IPS DF 4.7 (cell line): ENCODE measurements around the gene FCRL6.

Experiments
- DNase-seq: peaks from one replicate; pipeline ENCODE4 v3.0.0-alpha.2; 2013; ENCODE audit warnings: low spot score; ENCODE audit errors: extremely low read depth

The FCRL6 gene

DNA sequence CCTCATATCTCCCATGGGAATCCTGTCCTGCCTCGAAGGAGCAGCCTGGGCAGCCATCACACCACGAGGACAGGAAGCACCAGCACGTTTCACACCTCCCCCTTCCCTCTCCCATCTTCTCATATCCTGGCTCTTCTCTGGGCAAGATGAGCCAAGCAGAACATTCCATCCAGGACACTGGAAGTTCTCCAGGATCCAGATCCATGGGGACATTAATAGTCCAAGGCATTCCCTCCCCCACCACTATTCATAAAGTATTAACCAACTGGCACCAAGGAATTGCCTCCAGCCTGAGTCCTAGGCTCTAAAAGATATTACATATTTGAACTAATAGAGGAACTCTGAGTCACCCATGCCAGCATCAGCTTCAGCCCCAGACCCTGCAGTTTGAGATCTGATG lies 33.2 kb downstream of the FCRL6 start:
- DNase-seq: no peak

DNA sequence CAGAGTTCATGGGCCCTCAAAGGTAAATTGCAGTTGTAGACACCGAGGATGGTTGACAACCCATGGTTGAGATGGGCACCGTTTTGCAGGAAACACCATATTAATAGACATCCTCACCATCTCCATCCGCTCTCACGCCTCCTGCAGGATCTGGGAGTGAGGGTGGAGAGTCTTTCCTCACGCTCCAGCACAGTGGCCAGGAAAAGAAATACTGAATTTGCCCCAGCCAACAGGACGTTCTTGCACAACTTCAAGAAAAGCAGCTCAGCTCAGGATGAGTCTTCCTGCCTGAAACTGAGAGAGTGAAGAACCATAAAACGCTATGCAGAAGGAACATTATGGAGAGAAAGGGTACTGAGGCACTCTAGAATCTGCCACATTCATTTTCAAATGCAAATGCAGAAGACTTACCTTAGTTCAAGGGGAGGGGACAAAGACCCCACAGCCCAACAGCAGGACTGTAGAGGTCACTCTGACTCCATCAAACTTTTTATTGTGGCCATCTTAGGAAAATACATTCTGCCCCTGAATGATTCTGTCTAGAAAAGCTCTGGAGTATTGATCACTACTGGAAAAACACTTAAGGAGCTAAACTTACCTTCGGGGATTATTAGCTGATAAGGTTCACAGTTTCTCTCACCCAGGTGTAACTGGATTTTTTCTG lies 33.8 kb downstream of the FCRL6 start:
- no peak for DNase-seq

DNA sequence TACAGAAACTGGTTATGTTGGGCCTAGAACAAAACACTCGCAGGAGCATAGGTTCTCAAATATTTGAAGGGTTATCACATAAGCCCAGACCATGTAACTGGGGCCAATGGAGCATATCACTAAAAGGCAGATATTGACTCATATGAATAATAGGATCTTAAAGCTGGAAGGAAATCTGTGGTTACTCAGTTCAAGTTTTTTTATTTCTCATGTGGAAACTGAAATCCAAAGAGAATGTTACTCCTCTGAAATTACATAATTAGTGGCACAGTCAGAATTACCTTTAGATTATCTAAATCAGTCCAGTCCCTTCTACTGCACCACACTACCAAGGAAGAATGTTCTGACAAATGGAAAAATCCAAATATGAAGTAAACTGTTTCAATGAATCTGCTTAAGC lies 36.6 kb downstream of the FCRL6 start:
- DNase-seq: no peak

DNA sequence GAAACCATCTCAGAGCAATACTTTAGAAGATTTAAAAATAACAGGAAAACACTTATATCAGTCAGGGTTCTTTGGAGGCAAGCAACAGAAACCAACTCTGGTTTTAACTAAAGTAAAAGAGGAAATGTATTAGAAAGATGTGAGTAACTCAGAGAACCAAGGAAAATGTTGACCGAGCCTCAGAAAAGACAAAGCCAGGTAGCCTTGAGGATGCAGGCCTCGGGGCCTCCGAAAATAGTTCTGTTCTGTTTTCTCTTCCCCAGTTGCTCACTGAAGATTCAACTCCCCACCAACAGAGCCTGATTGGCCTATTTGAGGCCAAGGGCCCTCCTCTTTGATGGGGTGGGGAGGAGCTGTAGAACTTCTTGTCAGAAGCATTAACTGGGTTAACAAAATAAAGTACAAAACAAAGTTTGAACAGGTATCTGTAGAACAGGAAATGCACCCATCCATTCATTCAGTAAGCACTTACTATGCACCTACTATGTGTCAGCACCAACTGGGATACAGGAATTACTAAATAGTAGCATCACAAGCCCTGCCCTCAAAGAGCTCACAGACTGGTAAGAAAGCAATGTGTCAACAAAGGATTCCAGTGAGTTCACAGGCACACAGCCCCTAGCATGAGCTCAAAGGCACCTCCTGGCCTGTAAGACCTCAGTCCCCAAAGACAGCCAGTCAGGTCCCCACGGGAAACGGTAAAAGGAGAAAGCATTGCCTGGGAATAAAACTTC lies 37.1 kb downstream of the FCRL6 start:
- DNase-seq: no peak

DNA sequence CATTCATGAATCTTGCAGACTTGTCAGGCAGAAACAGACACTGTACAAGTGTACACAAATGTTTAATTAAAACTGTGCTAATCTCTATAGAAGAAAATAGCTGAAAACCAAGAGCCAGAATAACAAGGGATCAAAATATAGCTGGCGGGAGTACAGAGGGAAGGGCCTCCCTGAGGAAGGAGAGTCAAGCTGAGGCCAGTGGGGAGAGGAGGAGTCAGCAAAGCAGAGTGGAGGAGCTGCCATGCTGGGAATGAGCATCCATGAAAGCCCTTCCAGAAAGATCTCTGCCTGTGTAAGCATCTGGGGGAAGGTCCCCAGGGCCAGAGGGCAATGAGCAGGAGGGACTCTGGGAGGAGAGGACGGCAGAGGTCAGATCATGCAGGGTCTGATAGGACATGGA lies 39.6 kb downstream of the FCRL6 start:
- no peak for DNase-seq

DNA sequence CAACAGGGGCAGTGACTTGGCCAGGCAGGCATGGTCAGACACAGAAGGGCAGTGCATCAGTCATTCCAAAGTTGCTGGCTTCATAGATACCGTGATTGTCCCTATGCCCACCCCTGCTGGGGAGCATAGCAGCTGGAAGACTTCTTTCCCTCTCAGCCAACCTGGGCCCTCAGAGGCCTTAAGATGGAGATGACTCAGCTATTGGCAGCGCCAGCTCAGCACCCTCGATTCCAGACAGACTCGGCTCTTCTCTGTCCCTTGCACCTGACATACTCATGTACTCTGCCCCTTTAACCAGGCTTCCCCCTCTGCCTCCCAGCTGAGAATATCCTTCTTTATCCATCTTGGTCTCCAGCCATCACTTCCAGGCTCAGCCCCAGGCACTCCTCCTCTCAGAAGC lies 41.3 kb downstream of the FCRL6 start:
- DNase-seq: no peak

DNA sequence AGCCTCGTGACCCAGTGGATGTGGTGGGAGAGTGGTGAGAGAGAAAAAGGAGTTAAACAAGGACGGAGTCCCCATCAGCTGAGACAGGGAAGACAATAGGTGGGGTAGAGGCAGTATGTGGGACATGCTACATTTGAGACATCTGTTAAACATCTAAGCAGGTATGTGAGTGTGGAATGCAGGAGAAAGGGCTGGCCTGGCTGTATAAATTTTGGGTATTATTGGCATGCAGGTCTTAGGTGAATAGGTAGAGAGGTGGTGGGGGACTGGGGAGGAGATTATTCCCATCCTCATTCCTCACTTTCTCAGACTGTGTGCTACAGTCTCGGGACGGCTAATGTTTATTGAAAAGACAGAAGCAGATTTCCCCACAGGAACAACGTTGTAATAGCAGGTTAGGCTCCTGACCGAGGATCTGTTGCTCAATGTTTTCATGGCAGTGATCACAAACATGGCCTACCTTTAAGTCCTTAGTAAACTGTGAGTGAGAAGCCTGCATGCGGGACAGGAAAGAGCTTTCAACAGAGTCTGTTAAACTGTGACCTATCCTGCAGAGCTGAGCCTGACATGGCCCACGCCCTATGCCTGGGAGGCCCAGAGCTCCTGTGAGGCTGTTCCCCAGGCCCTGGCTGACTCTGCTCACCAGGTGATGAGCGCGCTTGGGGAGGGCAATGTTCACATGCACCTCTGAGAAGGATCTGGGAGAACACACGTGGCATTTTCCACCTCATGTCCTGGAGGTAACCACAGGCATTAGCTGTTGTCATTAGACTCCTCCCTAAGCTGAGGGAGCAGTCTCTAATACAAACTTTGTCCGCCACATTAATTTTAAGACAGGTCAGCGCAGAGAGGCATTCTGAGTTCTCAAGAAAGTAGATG lies 43.8 kb downstream of the FCRL6 start:
- no peak for DNase-seq

DNA sequence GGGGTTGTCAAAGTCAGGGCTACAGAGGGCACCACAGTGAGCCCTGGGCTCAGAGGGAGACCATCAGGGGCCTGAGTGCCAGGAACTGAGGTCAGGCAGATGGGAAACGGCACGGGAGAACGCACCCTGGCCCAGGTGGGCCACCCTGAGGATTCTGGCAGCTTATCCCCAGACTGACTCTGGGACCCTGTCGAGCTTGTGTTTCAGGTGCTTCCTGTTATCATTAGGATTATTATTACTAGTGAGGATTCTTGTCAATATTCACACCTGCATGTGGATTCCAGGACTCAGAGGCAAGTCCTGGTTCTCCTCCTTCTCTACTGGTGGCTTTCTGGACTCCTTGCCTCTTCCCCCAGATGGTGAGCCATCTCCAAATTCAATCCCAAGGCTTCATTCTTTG lies 45.1 kb downstream of the FCRL6 start:
- DNase-seq: no peak

DNA sequence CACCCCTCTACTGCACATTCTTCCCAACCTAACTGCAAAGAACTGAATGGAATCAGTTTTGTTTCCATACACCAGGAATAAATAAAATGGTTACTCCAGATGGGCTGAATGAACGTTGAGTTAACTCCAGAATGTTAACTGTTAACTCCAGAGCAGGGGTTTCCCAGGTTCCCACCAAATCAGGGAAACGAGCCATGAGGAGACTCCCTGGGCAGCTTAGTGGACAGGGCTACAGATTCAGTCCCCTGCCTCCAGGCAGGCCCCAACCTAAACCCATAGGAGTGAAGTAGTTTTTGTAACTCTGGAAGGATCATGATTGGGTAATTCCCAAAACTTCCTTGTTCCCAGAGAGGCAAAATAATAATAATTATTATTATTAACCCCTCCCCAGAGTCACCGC lies 46.2 kb downstream of the FCRL6 start:
- DNase-seq: no peak

DNA sequence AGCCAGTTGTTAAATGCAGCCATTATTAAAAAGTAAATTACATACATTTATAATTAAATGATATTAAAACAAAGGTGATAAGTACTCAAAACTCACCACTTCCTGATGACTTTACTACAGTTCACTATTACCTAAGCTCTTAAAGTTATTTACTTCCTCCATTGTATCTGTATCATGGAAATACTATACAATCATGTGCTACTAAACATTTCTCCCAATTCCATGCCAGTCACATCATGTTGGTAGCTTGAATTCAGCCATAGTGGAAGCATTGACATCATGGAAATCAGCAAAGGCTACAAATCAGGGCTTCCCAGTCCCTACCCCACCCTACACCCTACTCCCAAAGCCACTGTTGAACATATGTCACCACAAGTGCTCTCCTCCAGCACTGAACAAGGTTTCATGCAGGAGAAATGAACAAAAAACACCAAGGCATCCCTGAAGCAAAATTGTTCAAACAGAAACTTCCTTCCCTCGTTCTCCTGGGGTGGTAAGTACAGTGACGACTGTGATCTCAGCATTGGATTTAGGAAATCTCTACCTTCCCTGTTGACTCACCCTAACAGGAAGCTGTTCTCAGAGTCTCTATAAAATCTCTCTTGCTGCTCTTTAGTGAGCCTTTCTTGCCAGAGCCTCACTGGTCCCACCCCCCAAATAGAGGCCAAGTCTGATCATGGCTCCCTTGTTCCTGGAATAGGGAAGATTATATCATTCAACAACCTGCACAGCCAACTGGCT lies 47.6 kb downstream of the FCRL6 start:
- DNase-seq: no peak

DNA sequence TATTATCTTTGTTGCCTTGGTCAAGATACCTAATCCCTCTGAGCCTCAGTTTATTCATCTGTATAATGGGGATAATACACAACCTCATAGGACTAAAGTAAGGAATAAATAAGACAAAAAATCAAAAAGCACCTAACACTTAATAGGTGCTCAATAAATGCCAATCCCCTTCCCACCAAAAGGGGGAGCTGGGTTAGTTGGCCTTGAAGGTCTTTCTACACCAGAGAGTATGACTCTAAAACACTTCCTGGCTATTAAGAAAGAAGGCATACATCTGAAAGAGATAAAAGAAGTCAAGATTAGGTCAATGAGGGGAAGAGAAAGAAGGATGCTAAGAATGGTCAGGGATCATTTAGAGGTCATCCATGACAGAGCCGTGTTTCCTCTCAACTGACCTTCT lies 49.2 kb downstream of the FCRL6 start:
- DNase-seq: no peak

DNA sequence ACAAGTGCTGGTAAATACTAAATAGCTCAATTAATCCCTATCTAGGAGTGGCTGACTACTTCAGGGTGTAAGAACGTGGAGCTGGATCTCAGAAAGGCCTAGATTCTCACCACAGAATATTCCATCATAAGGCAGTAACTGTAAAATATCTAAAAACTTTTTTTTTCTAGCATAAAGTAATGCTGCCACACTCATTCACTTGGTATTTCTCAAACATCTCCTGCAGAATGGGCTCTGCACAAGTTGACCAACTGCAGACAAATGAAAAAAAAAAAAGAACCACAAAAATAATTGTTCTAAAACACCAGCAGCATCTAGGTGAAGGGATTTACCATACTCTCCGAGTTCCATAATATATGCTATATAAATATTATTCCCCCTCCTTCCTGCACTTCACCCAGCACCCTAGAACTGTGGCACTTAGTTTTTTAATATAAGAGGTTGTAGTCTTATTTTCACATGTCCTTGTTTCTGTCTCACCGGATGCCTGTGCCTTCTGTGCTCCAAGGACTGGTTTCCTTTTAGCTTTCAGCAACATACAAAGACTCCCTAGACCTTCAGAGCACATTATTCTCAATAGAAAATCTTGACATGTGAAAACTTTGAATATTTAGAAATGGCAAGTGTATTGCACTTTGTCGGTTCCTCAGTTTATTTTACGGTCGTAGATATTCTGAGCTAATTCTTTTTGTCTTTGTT lies 51.4 kb downstream of the FCRL6 start:
- no peak for DNase-seq

DNA sequence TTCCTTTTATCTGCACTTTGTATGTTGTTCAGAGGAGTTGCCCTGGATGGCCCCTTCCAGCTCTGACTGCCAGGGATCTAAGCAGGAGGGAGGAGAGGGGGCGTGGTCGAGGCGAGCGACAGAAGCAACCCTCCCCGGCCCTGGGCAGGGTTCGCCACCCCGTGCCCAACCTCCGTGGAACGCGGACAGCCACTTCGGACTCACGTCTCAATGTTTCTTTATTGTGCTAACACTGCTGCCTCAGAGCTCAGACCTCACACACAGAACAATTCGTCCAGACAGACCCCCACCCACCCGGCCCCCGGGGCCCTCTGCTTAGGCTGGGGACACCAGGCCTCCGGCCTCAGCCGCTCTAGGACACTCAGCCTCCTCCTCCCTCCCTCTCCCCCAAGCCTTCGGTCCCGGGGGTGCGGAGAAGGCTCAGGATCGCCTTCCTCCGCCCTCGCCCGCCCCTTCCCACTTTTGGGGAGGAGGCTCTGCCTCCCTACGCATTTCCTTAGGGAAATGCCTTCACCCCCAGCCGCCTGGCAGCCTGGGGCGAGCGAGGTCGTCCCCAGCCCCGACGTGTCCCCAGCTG lies 52.0 kb downstream of the FCRL6 start:
- DNase-seq: no peak

DNA sequence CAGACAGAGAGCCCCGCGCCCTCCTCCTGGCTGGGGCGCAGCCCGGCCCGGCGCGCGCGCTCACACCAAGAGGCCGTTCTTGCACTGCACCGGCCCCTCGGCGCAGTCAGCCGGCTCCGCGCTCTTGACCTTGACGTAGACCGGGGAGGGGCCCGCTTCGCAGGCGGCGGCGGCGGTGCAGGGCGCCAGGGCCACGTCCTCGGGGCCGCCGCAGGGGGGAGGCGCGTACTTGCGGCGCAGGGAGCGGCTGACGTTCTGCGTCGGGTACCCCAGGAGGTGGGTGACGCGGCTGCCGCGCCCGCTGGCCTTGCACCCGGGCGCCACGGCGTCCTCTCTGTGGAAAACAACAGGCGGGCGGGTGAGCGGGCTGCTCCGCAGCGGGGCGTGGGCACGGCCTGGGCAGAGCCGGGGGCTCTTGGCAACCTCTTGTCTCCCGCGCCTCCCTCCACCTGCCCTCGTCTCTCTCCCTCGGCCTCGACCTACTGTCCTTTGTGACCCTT lies 52.6 kb downstream of the FCRL6 start:
- DNase-seq: no peak

DNA sequence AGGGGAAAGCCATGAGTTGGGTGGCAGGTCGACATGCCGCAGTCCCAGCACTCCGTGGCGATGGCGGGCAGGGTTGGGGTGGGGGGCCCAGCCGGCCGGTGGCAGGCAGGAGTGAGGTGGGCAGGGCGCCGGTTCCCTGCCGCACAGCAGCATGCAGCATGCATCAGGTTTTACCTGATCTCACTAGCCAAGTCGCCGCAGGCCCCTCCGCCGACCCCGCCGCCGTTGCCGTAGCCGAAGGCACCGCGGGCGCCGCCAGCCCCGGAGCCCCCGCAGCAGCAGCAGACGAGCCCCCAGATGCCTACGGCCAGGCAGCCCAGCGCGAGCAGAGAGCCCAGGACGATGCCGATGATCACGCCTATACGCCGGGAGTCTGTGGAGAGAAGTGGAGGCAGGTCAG lies 53.5 kb downstream of the FCRL6 start:
- DNase-seq: no peak

DNA sequence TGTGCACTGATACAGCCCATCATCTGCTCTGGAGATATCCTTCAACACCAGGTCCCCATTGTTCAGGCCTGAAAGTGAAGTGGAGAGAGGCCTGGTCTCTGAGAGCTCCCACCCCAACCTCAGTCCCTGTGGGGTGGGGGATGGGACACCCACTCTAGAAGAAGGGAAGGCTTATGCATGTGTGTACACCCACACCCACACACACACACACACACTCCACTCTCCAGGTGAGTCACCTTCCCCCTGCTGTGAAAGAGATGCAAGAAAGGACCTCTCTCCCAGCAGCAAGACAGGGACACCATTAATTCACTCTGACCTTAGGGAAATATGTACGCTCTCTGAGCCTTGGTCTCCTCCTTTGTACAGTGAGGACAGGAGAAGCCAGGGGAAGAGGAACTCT lies 54.4 kb downstream of the FCRL6 start:
- no peak for DNase-seq

DNA sequence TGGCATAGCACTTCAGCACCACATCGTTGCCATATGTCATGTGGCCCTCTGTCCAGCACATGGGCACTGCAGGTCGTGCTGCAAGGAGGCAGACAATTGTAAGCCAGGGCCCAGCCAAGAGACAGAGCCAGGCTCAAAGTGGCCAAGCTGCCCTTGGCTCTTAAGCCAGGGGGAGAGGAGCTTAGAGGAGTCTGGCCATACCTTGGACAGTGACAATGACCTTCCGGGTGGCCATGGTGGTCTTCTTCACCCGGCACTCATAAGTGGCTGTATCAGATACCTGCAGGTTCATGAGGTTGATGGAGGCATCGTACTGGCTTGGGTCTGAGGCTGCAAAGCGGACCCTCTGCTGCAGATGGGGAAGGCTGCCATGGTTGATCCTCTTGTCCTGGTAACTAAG lies 55.7 kb downstream of the FCRL6 start:
- no peak for DNase-seq

DNA sequence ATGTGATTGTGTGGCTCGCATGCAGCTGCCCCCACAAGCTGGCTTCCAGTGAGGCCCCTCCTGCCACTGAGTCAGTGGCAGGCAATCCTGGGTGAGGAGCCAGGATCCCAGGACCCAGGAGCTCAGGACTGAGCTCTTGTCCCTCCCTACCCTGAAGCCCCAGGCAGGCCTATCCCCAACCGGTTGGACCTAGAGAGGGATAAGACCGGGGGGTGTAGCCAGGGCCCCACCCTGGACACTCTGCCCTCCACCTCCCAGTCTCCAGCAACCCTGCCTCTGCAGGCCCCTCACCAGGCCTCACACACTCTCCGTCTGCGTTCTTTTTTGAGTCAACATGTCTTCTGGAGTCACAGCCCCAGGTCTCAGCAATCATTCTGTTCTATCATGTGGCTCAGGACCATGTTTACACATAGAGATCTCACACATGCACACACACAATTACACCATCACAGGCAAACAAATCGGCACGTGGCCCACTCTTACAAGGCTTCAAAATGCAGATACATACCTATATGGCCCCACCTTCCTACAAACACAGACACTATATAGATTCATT lies 57.7 kb downstream of the FCRL6 start:
- DNase-seq: no peak

DNA sequence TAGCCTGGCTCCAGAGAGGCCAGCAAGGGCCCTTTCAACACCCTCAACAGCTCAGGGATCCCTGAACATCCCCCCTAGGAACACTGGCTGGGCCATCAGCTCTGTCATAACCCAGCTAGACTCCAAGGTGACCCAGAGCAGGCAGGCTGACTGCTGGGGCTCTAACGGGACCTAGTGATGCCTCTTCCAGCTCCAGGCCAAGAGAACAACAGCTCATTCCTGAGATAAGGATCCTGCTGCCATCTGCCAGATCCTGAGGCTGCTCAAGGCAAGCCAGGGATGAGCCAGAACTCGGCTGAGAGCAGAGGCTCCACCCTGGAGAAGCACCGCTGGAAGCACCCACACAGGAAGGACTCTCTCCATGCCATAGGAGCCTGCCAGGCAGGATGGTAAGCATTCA lies 58.3 kb downstream of the FCRL6 start:
- DNase-seq: no peak

DNA sequence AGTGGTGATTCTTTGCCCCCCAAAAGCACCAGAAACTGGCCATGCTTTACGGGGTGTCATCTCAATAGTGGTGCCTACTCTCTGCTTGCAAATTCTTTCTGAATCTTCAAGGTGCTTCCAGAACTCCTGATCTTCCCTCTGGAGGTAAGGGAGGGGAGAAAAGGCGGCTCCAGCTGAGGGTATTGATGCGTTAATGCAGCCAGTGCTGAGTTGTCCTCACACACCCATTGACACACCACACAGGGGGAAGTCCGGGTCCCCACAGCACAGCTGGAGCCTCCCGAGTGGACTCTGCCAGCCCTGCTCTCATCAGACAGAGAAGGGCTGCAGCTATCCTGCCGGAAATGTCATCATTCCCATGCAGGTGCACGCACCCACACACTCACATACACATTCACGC lies 59.1 kb downstream of the FCRL6 start:
- no peak for DNase-seq
